K562 treated with DMSO at 1 percent for 48 hours (cell line): Measurements from ENCODE around the gene STXBP5. TPM values are rescaled to one million over a fixed set of nuclear protein-coding genes. Genes with fewer than 3 reads are reported as not detected.

ENCODE experiments used
- total RNA-seq: library from RNA; unstranded; fragments of 300-600 nt; gene quantifications from 2 replicates; pipeline ENCODE4 v1.2.3, GENCODE V29; 2022; ENCODE audit warnings: low replicate concordance; ENCODE audit errors: extremely low read depth

STXBP5 gene
- not detected in 2 replicates for total RNA-seq

DNA sequence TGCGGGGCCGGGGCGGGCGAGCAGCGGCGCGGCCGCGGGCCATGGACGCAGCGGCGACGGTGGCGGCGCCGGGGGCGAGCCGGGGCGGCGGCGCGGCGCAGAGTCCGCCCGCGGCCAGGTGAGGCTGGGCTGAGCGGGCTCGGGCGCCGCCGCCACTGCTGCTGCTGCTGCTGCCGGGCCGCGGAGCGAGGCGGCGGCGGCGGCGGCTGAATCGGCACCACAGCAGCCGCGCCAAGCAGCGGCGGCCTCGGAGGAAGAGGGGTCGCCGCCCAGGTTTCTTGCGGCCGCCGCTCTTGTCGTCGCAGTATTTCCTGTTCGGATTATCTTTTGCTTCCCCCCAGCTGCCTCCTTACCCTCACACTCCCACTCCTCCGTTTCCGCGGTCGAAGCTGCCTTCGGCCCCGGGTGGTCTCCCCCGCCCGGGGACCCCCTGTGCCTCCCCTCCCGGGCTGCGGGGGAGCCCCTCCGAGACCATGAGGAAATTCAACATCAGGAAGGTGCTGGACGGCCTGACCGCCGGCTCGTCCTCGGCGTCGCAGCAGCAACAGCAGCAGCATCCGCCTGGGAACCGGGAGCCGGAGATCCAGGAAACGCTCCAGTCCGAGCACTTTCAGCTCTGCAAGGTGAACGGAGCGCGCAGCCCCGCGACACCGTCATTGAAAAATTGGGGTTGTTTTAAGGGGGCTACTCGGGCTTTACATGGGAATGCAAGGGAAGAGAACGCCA, at the start of gene STXBP5:
TSS of gene STXBP5 (plus strand) at position 358 of the 726 bp plus-strand sequence. CDS start at position 474, 116 bp downstream.

